Tongue (tissue), 3 donors: Measurements from ENCODE around the gene KLHDC8A. TPM values are rescaled to one million over a fixed set of nuclear protein-coding genes. Genes with fewer than 3 reads are reported as not detected.

Experiments
- DNase-seq: peaks from one replicate; pipeline ENCODE4 v3.0.0-alpha.2; 2015
- small RNA-seq: library from RNA; depleted of rRNA; stranded (forward); fragments of <200 nt; gene quantifications from one replicate; pipeline ENCODE3, GENCODE V24; 2014; ENCODE audit warnings: low replicate concordance
- total RNA-seq: library from RNA; depleted of rRNA; stranded (reverse); fragments of >200 nt; gene quantifications from one replicate; pipeline ENCODE4 v1.2.3, GENCODE V29; 2014

KLHDC8A gene
- total RNA-seq, 1 donor from 2014 or later: 0.72 TPM

GRCh38 chr1:205296154-205296553, 60.6 kb downstream of the KLHDC8A start:
- no peak for DNase-seq

DNA sequence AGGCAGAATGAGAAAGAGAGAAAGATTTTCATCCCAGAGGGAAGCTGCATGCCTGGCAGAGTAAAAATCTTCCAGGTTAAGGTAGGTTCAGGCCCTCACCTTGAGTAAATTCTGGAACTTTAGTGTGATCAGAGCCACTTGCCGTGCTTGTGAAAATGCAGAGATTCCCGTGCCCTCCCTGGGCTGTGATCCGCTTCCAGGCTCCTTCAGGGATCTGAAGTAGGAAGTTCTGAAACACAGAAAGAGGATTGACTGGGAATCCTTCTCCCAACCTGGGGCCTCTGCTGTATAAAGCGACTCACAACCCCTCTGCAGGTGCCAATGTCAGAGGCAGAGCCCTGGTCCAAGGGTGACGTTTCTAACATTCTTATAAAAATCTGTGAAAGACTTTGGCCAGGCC, 61.8 kb downstream of the KLHDC8A start:
- DNase-seq: no peak

DNA sequence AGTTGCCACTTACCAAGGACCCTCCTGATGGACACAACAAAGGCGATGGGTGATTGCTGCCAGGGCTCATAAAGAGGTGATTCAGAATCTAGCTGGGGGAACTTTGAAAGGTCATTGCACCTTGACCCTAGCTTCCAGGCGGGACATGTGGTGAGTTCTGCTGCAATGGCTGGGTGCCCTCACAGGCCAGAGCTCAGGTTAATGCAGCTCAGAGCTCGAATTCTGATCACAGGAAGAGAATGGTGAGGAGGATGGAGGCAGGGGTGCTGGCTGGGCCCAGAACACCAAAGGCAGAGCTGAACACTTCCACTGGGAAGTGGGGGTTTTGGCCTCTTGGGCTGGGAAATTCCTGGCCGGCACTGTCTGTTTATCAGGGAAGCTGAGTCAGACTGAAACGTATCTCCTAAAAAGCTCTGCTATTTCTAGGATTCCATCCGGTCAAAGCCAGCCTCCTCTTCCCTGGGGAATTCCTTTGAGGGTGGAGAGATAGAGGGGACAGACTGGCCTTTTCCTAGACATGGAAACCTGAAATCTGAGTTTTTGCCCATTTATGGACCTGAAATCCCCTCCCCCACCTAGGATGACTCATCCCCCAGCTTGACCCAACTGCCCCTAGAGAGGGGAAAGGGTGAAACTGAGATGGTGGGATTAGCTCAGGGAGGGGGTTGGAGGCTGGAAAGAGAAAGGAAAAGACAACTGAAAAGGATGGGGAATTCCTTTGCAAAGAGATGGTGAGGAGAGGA, 62.4 kb downstream of the KLHDC8A start:
- DNase-seq: no peak

DNA sequence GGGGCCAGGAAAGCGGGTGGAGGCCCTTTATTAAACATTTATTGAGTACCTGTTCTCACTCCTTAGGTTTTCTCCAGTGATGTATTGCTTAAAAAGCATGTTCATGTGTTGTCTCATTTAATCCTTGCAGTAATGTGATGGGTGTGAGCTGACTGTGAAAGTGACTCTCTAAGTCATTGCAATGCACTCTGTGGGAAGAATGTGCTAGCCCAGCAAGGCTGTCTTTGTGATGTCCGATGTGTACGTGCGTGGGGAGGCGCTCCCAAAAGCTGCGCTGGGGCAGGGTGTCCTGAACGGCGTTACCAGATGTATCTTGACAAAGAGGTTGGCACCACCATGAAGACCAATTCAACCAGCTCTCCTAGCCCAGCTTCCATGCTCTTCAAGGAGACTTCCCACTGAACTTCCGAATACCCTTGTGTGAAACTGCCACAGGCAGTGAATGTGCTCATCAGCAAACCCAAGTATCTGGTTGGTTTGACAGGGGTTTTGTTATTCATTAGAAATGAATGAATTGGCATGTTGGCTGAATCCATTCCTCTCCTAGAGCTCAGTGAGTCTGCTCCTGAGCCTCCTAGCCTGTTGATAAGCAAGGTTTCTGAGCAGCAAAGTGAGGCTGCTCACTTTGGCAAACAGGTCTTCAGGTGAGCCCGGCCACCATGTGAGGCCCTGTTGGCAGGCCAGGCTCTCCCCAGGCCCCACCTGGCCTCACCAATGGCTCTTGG, 63.2 kb downstream of the KLHDC8A start:
- DNase-seq: no peak

DNA sequence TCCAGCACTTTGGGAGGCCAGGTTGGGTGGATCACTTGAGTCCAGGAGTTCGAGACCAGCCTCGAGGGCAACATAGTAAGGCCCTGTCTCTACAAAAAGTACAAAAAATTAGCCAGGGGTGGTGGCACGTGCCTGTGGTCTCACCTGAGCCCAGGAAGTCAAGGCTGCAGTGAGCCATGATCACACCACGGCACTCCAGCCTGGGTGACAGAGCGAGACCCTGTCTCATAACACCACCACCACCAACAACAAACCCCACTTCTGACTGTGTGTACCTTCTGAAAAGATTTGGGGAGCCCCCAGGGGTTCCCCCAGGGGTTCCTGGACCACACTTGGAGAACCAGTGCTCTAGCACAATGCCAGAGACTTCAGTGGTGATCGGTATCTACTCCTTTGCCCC, 65.1 kb downstream of the KLHDC8A start:
- DNase-seq: no peak

DNA sequence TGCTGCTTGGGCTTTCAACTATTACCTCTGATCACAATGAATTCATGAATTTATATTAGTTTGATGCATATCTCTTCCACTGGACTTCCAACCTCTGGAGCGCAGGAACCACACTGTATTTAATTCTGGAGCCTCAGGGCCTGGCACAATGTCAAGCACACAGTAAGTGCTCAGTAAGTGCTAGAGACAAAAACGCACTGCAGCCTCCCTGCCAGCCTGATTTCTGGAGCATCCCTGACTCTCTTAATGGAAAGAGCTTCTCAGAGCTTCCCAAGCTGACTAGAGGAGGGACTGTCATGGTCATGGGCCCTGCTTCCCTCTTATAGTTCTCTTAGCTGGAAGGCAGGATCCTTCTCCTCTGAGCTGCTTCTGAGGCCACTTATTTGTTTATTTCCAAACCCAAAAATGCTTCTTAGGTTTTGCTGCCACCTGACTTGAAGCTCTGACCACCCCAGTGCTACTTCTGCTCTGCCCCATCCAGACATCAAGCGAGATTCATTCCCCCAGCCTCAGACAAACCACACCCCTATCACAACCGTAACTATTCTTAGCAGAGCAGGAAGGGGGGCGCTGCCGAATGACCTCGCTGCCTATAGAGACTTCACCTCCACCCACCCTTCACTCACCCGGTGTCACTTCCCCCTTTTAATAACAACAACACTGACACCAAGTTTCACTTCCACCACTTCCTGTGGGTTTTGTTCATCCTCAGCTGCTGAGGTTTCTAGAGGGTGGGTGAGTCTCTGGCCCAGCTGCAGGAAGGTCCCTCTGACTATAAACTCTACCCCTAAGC, 68.8 kb downstream of the KLHDC8A start:
- no peak for DNase-seq

GRCh38 chr1:205287076-205287475, 69.6 kb downstream of the KLHDC8A start:
- no peak for DNase-seq

GRCh38 chr1:205286335-205286950, 70.3 kb downstream of the KLHDC8A start:
- no peak for DNase-seq

Small RNA genes lying within 50 kb of the gene (small RNA-seq; reads per million reads assigned to genes)
- not detected for gene SNRPGP10

Other genes starting within 250 kb of the KLHDC8A start
- gene RBBP5, start 234.9 kb downstream of the KLHDC8A start, total RNA-seq: 20.2 TPM
- 15.8 TPM for gene DSTYK, start 145.2 kb downstream of the KLHDC8A start, total RNA-seq
- 14.1 TPM for gene TMCC2, start 129.0 kb downstream of the KLHDC8A start, total RNA-seq
- 10.1 TPM for gene NUAK2, start 35.2 kb downstream of the KLHDC8A start, total RNA-seq
- not detected for gene LEMD1, start 65.1 kb upstream of the KLHDC8A start, total RNA-seq
- 0.31 TPM for gene BLACAT1, start 99.1 kb upstream of the KLHDC8A start, total RNA-seq
- gene CDK18, start 147.7 kb upstream of the KLHDC8A start, total RNA-seq: 7.7 TPM